Endometrial microvascular endothelial cells (primary cell): ENCODE results near the gene ZNF552. TPM values are rescaled to one million over a fixed set of nuclear protein-coding genes. Genes with fewer than 3 reads are reported as not detected.
"Not testable (repeated sequence)": the region's sequence is repeated elsewhere in the genome, so short reads cannot be mapped to it uniquely, and the experiment has no call there.

ENCODE experiments used
- in situ Hi-C: cut with HindIII; loops from 2 replicates; pipeline ENCODE4 v1.10.0; 2017; ENCODE audit warnings: low sequenced_read_pairs, low pct_unique_long_range_greater_than_20kb; ENCODE audit errors: inconsistent ontology term
- total RNA-seq: library from RNA; depleted of rRNA; stranded (reverse); fragments of >200 nt; gene quantifications from one replicate; pipeline ENCODE4 v1.2.3, GENCODE V29; 2015; ENCODE audit errors: inconsistent ontology term

The ZNF552 gene
- 3.4 TPM for total RNA-seq

- in situ Hi-C loops: no loop called here
Observed at GRCh38 chr19:57814505-57815246, at the start of gene ZNF552. ZNF552 (minus strand) TSS chr19:57814913; CDS start chr19:57814743, 170 bp downstream.

- in situ Hi-C loops: not testable (repeated sequence)
Observed at GRCh38 chr19:57862351-57862750, 47.6 kb upstream of the ZNF552 start.

- in situ Hi-C loops: not testable (repeated sequence)
Observed at GRCh38 chr19:57854117-57854516, 39.4 kb upstream of the ZNF552 start.

- in situ Hi-C loops: not testable (repeated sequence)
Observed at GRCh38 chr19:57851812-57852603, 37.3 kb upstream of the ZNF552 start.

GRCh38 chr19:57850553-57851017 is 35.9 kb upstream of the ZNF552 start:
- in situ Hi-C loops: no loop called here

GRCh38 chr19:57849666-57850473 is 35.2 kb upstream of the ZNF552 start, which contains the start of gene ZNF587:
ZNF587 (plus strand) TSS chr19:57849859; CDS start chr19:57850039, 180 bp downstream.
- in situ Hi-C loops: not testable (repeated sequence)

GRCh38 chr19:57849162-57849665 is 34.5 kb upstream of the ZNF552 start:
- in situ Hi-C loops: not testable (repeated sequence)

GRCh38 chr19:57847164-57847563 is 32.5 kb upstream of the ZNF552 start:
- in situ Hi-C loops: not testable (repeated sequence)

- in situ Hi-C loops: no loop called here
Observed at GRCh38 chr19:57841122-57841763, 26.5 kb upstream of the ZNF552 start.

GRCh38 chr19:57838622-57839191 is 24.0 kb upstream of the ZNF552 start:
- in situ Hi-C loops: not testable (repeated sequence)

GRCh38 chr19:57836991-57837390 is 22.3 kb upstream of the ZNF552 start:
- in situ Hi-C loops: not testable (repeated sequence)

GRCh38 chr19:57830071-57830602 is 15.4 kb upstream of the ZNF552 start, which contains the start of gene ZNF587B:
ZNF587B (plus strand) TSS chr19:57830299; CDS start chr19:57830529, 230 bp downstream.
- in situ Hi-C loops: no loop called here

GRCh38 chr19:57829316-57829715 is 14.6 kb upstream of the ZNF552 start:
- in situ Hi-C loops: no loop called here

GRCh38 chr19:57825511-57825910 is 10.8 kb upstream of the ZNF552 start:
- in situ Hi-C loops: no loop called here

GRCh38 chr19:57823608-57824007 is 8.9 kb upstream of the ZNF552 start:
- in situ Hi-C loops: not testable (repeated sequence)

GRCh38 chr19:57823155-57823554 is 8.4 kb upstream of the ZNF552 start:
- in situ Hi-C loops: not testable (repeated sequence)

- in situ Hi-C loops: not testable (repeated sequence)
Observed at GRCh38 chr19:57821501-57821900, 6.8 kb upstream of the ZNF552 start.

- in situ Hi-C loops: not testable (repeated sequence)
Observed at GRCh38 chr19:57821095-57821494, 6.4 kb upstream of the ZNF552 start.
